ENCODE results near the gene AATK. TPM values are rescaled to one million over a fixed set of nuclear protein-coding genes. Genes with fewer than 3 reads are reported as not detected.

The AATK gene
- total and polyA plus RNA-seq, 9 of the 15 experiments (the other 6 are each of a cell fraction or from before 2014, with no cell fraction given): 0.11 to 0.55 (median 0.38) TPM; not detected in 5

DNA sequence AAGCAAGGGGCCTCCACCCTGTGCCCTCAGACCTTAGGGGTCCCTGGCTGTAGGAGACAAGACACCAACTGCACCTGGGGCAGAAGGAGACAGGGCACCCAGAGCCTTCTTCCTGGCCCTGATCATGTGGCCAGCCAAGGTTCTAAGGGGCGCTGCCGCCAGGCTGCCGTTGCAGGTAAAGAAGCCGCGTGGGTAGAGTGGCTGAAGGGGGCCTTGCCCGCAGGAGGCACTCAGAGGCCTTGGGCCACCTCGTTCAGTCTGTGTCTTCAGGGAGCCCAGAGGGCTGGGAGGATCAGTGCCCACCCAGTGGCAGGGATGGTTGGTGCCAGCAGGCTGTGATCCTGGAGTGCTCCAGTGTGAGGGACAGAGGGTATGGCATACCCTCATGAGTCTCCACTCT is 1.6 kb upstream of the AATK start:
- DNase-seq (ENCODE audit: extremely low read depth in 1 of 4, low spot score in 3 of 4): no peak
- no peaks in the 10 kb centered on the region for H3K79me2 ChIP-seq (ENCODE audit: control insufficient read depth, insufficient read depth, low read length)
- no peak overlapping the region for H3K4me3 ChIP-seq
- no peak for ATAC-seq
- 3% methylated on average over 7 of the region's 7 CpGs for WGBS (ENCODE audit: insufficient coverage, low coverage, missing lambda C conversion rate)
- no TSS peak for BruUV-seq (replicated peaks)
- no peak for FAIRE-seq
- H3K9me1 ChIP-seq (ENCODE audit: control insufficient read depth, insufficient read depth, low read length): no peaks in the 10 kb centered on the region
- ChIA-PET POLR2A (no interaction called here), CTCF (ENCODE audit: low intra/inter-chr PET ratio) (no interaction called here)
- intact Hi-C loops (cut with micrococcal nuclease): no loop called here
- no peak for TF ChIP-seq SAFB2 (IDR thresholded peaks at IDR 0.05; ENCODE audit: borderline replicate concordance, low read depth, low read length, severe bottlenecking)
- TF ChIP-seq STAT5B (CRISPR knock-in tag; IDR thresholded peaks at IDR 0.05): no peak
- TF ChIP-seq SIN3A (IDR thresholded peaks at IDR 0.05; ENCODE audit: borderline replicate concordance in 2 of 2, control insufficient read depth in 1 of 2, low read depth in 2 of 2, low read length in 2 of 2): no peak
- no peak for TF ChIP-seq HINFP (tag; conservative IDR thresholded peaks at IDR 0.05; ENCODE audit: low read depth)
- TF ChIP-seq TEAD2 (tag; IDR thresholded peaks at IDR 0.05): no peak
- no peak for TF ChIP-seq MCM2 (IDR thresholded peaks at IDR 0.05; ENCODE audit: low read depth)
- no peak for TF ChIP-seq BCOR (IDR thresholded peaks at IDR 0.05)
- H3K4me2 ChIP-seq (ENCODE audit: insufficient read depth, low read length): no peak overlapping the region
- H3K9ac ChIP-seq (ENCODE audit: insufficient read depth in 1 of 2, low read depth in 2 of 2, low read length in 2 of 2): peak overlapping the region in 1 of 2 experiments; percentile 32; a peak in 1 of 4 replicates
- no peaks in the 10 kb centered on the region; the same call in none of the 2 replicates for H3K9me3 ChIP-seq (replicated peaks; ENCODE audit: control insufficient read depth, insufficient read depth, low read depth, low read length)
- H4K20me1 ChIP-seq (replicated peaks; ENCODE audit: control insufficient read depth, insufficient read depth, low read length): peaks cover 5% of the 10 kb centered on the region; the same call in 1 of the 2 replicates
- peaks cover 15 to 64% of the 10 kb centered on the region in 2 experiments; a peak in 3 of 5 replicates for H3K27me3 ChIP-seq (ENCODE audit: control insufficient read depth in 2 of 2, insufficient read depth in 2 of 2, low read length in 2 of 2)
- H2AFZ ChIP-seq (ENCODE audit: low read depth, low read length): no peak overlapping the region
- in situ Hi-C loops (cut with MboI): no loop called here
- no peaks in the 10 kb centered on the region for H3K36me3 ChIP-seq (ENCODE audit: control insufficient read depth, insufficient read depth, low read length)
- H3K27ac ChIP-seq (ENCODE audit: extremely low read depth, low read depth, low read length): no peak overlapping the region
- H3K4me1 ChIP-seq (replicated peaks in 1 of 2; ENCODE audit: control insufficient read depth in 2 of 2, insufficient read depth in 2 of 2, low read length in 2 of 2): peaks cover 0 to 45% of the 10 kb centered on the region in 2 experiments; a peak in 3 of 5 replicates
